Activated naive CD8-positive, alpha-beta T cell treated with anti-CD3 and anti-CD28 coated beads, Interleukin-2, amount 10 ng/mL, durations not matched to agents 7 days and 5 days (primary cell): Measurements from ENCODE around the gene TTC1. TPM values are rescaled to one million over a fixed set of nuclear protein-coding genes. Genes with fewer than 3 reads are reported as not detected.

Experiments used
- ATAC-seq: fragments of 150-1000 bp; cut with Tn5 transposase; one replicate; pipeline ENCODE4 v1.10.0; 2021; ENCODE audit warnings: low read depth, moderate library complexity
- POLR2A ChIA-PET: fragments of 350-600 bp; sonication (Branson Sonifier 250); formaldehyde crosslinking; loops from one replicate; lab custom pipeline; 2021; ENCODE audit warnings: antibody characterized with exemption; lab: Charles Lee
- DNase-seq: peaks from one replicate; pipeline ENCODE4 v3.0.0; 2021
- H3K27ac Mint-ChIP-seq: one replicate; pipeline ENCODE4 v1.8.0; 2022; ENCODE audit warnings: mild to moderate bottlenecking, mixed read lengths
- H3K27me3 Mint-ChIP-seq: one replicate; pipeline ENCODE4 v1.8.0; 2022; ENCODE audit warnings: mild to moderate bottlenecking, moderate library complexity, mixed read lengths
- H3K36me3 Mint-ChIP-seq: one replicate; pipeline ENCODE4 v1.8.0; 2021; ENCODE audit warnings: mild to moderate bottlenecking, mixed read lengths
- H3K4me1 Mint-ChIP-seq: one replicate; pipeline ENCODE4 v1.8.0; 2021; ENCODE audit warnings: mixed read lengths
- H3K4me3 Mint-ChIP-seq: one replicate; pipeline ENCODE4 v1.8.0; 2022; ENCODE audit warnings: mild to moderate bottlenecking, moderate library complexity, mixed read lengths
- H3K9me3 Mint-ChIP-seq: one replicate; pipeline ENCODE4 v1.8.0; 2021; ENCODE audit warnings: mixed read lengths
- total RNA-seq, 2 experiments: library from RNA; stranded (reverse); gene quantifications; one replicate each; pipeline ENCODE4 v1.2.3, GENCODE V29; 2021

TTC1 gene
- total RNA-seq, 2 experiments from 2014 or later, result 42.0 to 44.0 TPM

DNA sequence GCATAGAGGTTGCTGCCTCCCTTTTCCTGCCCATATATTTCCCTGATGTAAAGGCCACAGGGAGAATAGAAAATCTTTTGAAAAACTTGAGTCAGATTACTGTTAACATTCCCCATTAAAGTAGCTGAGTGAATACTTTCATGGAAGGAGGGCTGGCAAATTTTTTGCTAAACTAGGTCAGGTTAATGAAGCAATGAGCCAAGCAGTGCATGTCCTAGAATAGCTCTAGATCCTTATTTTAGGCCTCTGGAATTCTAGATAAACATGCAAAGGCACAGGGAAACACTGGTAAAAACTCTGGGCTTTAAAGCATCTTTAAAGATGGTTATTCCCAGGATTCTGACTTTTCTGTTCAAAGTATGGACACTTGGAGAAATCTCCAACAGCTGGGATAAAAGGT, 27.9 kb downstream of the TTC1 start:
- ATAC-seq, result no peak
- Mint-ChIP-seq H3K27me3 (no peaks in the 10 kb centered on the region), H3K4me1 (peaks cover 10% of the 10 kb centered on the region), H3K36me3 (peaks cover 23% of the 10 kb centered on the region), H3K9me3 (no peaks in the 10 kb centered on the region), H3K4me3 (no peak overlapping the region), H3K27ac (no peak overlapping the region)
- no peak for DNase-seq
- POLR2A ChIA-PET, result no interaction called here

GRCh38 chr5:160039810-160040470, 31.0 kb downstream of the TTC1 start:
- no peak for DNase-seq
- Mint-ChIP-seq H3K9me3 (no peaks in the 10 kb centered on the region), H3K27me3 (no peaks in the 10 kb centered on the region), H3K4me1 (peaks cover 6% of the 10 kb centered on the region), H3K4me3 (no peak overlapping the region), H3K36me3 (peaks cover 18% of the 10 kb centered on the region), H3K27ac (no peak overlapping the region)
- POLR2A ChIA-PET, result interaction anchor here (1.1 kb wide), 1 partner anchor 10 kb away, joined by 3 read pairs; no protein-coding TSS in a partner anchor
- ATAC-seq, result no peak

DNA sequence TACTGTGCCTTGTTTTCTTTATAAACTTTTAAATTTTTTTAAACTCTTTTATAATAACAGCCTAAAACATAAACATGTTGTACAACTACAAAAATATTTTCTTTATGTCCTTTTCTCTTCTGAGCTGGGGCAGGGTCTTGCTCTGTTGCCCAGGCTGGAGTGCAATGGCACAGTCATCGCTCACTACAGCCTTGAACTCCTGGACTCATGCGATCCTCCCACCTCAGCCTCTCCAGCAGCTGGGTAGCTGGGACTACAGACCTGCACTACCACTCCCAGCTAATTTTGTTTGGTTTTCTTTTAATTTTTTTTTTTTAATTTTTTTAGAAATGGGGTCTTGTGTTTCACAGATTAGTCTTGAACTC, 31.5 kb downstream of the TTC1 start:
- Mint-ChIP-seq H3K27me3 (no peaks in the 10 kb centered on the region), H3K27ac (no peak overlapping the region), H3K9me3 (no peaks in the 10 kb centered on the region), H3K36me3 (peaks cover 17% of the 10 kb centered on the region), H3K4me1 (peaks cover 2% of the 10 kb centered on the region), H3K4me3 (no peak overlapping the region)
- ATAC-seq (no peak), DNase-seq (no peak)
- POLR2A ChIA-PET, result interaction anchor here (1.1 kb wide), 1 partner anchor 10 kb away, joined by 3 read pairs; no protein-coding TSS in a partner anchor

- Mint-ChIP-seq H3K27me3 (no peaks in the 10 kb centered on the region), H3K4me3 (no peak overlapping the region), H3K36me3 (peaks cover 21% of the 10 kb centered on the region), H3K27ac (no peak overlapping the region), H3K9me3 (no peaks in the 10 kb centered on the region), H3K4me1 (no peaks in the 10 kb centered on the region)
- POLR2A ChIA-PET, result no interaction called here
- DNase-seq (no peak), ATAC-seq (no peak)
These were observed 33.7 kb downstream of the TTC1 start for GRCh38 chr5:160042671-160043070.

DNA sequence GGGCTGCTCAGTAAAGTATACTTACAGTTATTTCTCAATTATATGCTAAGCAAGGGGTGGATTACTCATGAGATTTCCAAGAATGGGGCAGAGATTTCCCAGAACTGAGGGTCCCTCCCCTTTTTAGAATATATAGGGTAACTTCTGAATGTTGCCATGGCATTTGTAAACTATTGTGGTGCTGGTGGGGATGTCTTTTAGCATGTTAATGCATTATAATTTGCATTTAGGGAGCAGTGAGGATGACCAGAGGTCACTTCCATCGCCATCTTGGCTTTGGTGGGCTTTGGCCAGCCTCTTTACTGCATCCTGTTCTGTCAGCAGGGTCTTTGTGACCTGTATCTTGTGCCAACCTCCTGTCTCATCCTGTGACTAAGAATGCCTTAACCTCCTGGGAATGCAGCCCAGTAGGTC, 35.5 kb downstream of the TTC1 start:
- Mint-ChIP-seq H3K9me3 (no peaks in the 10 kb centered on the region), H3K27me3 (no peaks in the 10 kb centered on the region), H3K36me3 (peaks cover 16% of the 10 kb centered on the region), H3K4me1 (no peaks in the 10 kb centered on the region), H3K4me3 (no peak overlapping the region), H3K27ac (no peak overlapping the region)
- DNase-seq, result no peak
- POLR2A ChIA-PET, result no interaction called here
- ATAC-seq, result no peak

DNA sequence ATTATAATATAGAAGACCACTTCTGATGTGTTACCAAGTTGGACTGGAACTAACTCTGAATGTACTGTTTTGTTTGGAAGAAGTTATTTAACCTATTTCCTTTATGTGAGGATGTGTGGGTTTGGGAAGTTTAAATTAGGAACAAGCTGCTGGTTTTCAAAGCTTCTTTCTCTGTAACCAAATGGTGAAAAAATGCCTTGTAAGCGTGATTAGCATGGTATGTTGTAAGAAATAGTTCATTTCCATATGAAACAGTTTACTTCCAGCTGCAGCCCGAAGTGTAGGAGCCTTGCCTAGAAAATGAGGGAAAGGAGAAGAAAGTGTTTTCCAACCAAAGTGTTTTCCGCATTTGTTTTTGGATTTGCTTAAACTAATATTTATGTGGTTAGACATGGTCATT, 36.0 kb downstream of the TTC1 start:
- POLR2A ChIA-PET, result no interaction called here
- peaks cover 16% of the 10 kb centered on the region for H3K36me3 Mint-ChIP-seq
- H3K4me3 Mint-ChIP-seq, result no peak overlapping the region
- DNase-seq, result no peak
- no peak for ATAC-seq
- H3K27ac Mint-ChIP-seq, result no peak overlapping the region
- H3K27me3 Mint-ChIP-seq, result no peaks in the 10 kb centered on the region
- H3K4me1 Mint-ChIP-seq, result no peaks in the 10 kb centered on the region
- no peaks in the 10 kb centered on the region for H3K9me3 Mint-ChIP-seq

- Mint-ChIP-seq H3K36me3 (peaks cover 20% of the 10 kb centered on the region), H3K4me1 (no peaks in the 10 kb centered on the region), H3K4me3 (no peak overlapping the region), H3K9me3 (no peaks in the 10 kb centered on the region), H3K27ac (no peak overlapping the region), H3K27me3 (no peaks in the 10 kb centered on the region)
- ATAC-seq, result no peak
- POLR2A ChIA-PET, result no interaction called here
- DNase-seq, result no peak
These were observed 38.5 kb downstream of the TTC1 start for GRCh38 chr5:160047423-160047822.

GRCh38 chr5:160048131-160048530, 39.2 kb downstream of the TTC1 start:
- Mint-ChIP-seq H3K4me3 (no peak overlapping the region), H3K36me3 (peaks cover 22% of the 10 kb centered on the region), H3K27me3 (no peaks in the 10 kb centered on the region), H3K27ac (no peak overlapping the region), H3K9me3 (no peaks in the 10 kb centered on the region), H3K4me1 (no peaks in the 10 kb centered on the region)
- DNase-seq (no peak), ATAC-seq (no peak)
- POLR2A ChIA-PET, result no interaction called here

DNA sequence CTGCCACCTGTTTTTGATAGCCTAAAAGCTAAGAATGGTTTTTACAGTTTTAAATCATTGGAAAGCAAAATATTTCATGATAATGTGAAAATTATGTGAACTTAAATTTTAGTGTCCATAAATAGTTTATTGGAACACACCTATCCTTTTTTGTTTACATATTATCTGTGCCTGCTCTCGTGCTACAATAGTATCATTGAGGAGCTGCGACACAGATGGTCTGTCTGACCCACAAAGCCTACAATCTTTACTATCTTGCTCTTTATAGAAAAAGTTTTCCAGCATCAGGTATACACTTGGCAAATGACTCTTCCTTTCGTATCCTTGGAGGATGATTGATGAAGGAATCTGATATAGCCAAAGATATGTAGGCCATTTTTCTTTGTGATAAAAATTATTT, 40.2 kb downstream of the TTC1 start:
- Mint-ChIP-seq H3K4me1 (no peaks in the 10 kb centered on the region), H3K4me3 (no peak overlapping the region), H3K9me3 (no peaks in the 10 kb centered on the region), H3K36me3 (peaks cover 28% of the 10 kb centered on the region), H3K27ac (no peak overlapping the region), H3K27me3 (no peaks in the 10 kb centered on the region)
- DNase-seq (no peak), ATAC-seq (no peak)
- POLR2A ChIA-PET, result no interaction called here

DNA sequence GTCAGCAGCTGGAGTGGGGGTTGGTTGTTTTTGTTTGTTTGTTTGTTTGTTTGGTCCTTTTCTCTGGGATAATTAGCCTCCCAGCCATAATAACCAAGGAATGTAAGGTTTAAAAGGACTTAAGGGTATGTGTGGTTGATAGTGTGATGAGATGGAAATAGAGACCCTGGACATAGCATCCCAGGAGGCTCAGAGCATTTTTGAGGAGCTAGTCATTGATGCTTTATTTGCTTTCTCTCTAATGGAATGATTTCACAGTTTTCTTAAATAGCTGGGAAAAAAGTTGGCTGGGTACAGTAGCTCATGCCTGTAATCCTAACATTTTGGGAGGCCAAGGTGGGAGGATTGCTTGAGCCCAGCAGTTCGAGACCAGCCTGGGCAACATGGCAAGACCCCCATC, 45.1 kb downstream of the TTC1 start:
- Mint-ChIP-seq H3K4me1 (no peaks in the 10 kb centered on the region), H3K9me3 (no peaks in the 10 kb centered on the region), H3K27me3 (no peaks in the 10 kb centered on the region), H3K4me3 (no peak overlapping the region), H3K36me3 (peaks cover 52% of the 10 kb centered on the region), H3K27ac (no peak overlapping the region)
- DNase-seq (no peak), ATAC-seq (no peak)
- POLR2A ChIA-PET, result no interaction called here

DNA sequence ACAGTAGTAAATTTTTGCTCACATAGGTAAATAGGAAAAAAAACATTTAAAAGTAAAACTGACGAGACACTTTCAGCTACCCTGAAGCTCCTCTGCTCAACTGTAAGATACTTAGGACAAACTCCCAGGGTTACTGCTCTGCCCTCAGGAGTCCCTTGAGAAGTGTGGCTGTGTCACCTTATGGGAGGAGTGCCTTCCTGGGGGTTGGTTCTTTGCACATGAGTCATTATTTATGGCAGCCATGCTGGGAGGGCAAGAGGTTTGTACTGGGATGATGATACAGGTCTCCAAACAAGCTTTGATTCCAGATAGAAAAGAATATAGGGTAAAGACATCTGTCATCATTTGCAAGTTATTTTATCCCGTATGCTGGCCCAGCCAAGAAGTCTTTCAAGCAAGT, 45.9 kb downstream of the TTC1 start:
- no peaks in the 10 kb centered on the region for H3K4me1 Mint-ChIP-seq

GRCh38 chr5:160057256-160057655, 48.3 kb downstream of the TTC1 start:
- Mint-ChIP-seq H3K4me3 (no peak overlapping the region), H3K4me1 (no peaks in the 10 kb centered on the region), H3K9me3 (no peaks in the 10 kb centered on the region), H3K36me3 (peaks cover 47% of the 10 kb centered on the region), H3K27me3 (no peaks in the 10 kb centered on the region), H3K27ac (no peak overlapping the region)
- ATAC-seq (no peak), DNase-seq (no peak)
- POLR2A ChIA-PET, result no interaction called here

More for the DNA sequence above, 45.9 kb downstream of the TTC1 start:
- POLR2A ChIA-PET, result no interaction called here
- H3K27ac Mint-ChIP-seq, result no peak overlapping the region
- ATAC-seq, result no peak
- peaks cover 50% of the 10 kb centered on the region for H3K36me3 Mint-ChIP-seq
- no peak overlapping the region for H3K4me3 Mint-ChIP-seq
- no peaks in the 10 kb centered on the region for H3K9me3 Mint-ChIP-seq
- no peak for DNase-seq
- no peaks in the 10 kb centered on the region for H3K27me3 Mint-ChIP-seq

GRCh38 chr5:160060001-160060400, 51.1 kb downstream of the TTC1 start:
- H3K4me3 Mint-ChIP-seq, result no peak overlapping the region
- no peak for DNase-seq
- POLR2A ChIA-PET, result no interaction called here
- H3K4me1 Mint-ChIP-seq, result no peaks in the 10 kb centered on the region
- H3K27ac Mint-ChIP-seq, result no peak overlapping the region
- no peaks in the 10 kb centered on the region for H3K27me3 Mint-ChIP-seq
- no peaks in the 10 kb centered on the region for H3K9me3 Mint-ChIP-seq
- H3K36me3 Mint-ChIP-seq, result peaks cover 34% of the 10 kb centered on the region
- no peak for ATAC-seq

DNA sequence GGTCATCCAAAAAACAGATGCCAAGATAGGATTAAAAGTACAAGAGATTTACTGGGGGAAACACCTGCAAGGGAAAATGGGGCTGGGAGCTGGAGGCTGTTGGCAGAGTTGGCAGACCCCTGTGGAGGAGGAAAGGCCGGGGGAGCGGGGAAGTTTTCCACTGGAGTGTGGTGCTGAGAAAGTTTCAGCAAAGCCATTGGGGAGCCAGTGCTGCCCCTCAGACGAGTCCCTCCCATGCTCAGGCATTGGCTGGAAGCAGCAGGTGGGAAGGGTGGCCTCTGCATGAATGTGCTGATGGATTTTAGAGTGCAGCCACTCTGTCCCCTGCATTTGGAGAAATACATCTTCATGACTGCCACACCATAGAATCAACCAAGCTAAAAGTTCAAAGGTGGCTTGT, 52.8 kb downstream of the TTC1 start:
- peaks cover 19% of the 10 kb centered on the region for H3K36me3 Mint-ChIP-seq
- H3K27ac Mint-ChIP-seq, result no peak overlapping the region
- H3K9me3 Mint-ChIP-seq, result no peaks in the 10 kb centered on the region

More for the DNA sequence above, 52.8 kb downstream of the TTC1 start:
- H3K4me3 Mint-ChIP-seq, result no peak overlapping the region
- H3K4me1 Mint-ChIP-seq, result no peaks in the 10 kb centered on the region
- no peak for DNase-seq
- ATAC-seq, result no peak
- no peaks in the 10 kb centered on the region for H3K27me3 Mint-ChIP-seq
- POLR2A ChIA-PET, result no interaction called here
